Smooth muscle cell (in vitro differentiated cells): ENCODE data around the gene CLRN2. TPM values are rescaled to one million over a fixed set of nuclear protein-coding genes. Genes with fewer than 3 reads are reported as not detected.

Experiments used
- DNase-seq: peaks from one replicate; lab custom pipeline; 2025; ENCODE audit not compliant: unreplicated experiment; lab: John Stamatoyannopoulos, UW
- H2AFZ ChIP-seq: fragments of 200-600 bp; sonication (generic); 2 replicates; pipeline ENCODE4 v1.6.0; 2016; ENCODE audit warnings: antibody characterized with exemption, low read depth, mild to moderate bottlenecking
- H3F3A ChIP-seq: fragments of 200-600 bp; sonication (generic); 2 replicates; pipeline ENCODE4 v1.6.0; 2017; ENCODE audit warnings: antibody characterized with exemption, low read depth
- H3K27ac ChIP-seq: fragments of 200-600 bp; sonication (generic); 2 replicates; pipeline ENCODE4 v1.5.1; 2016; ENCODE audit warnings: low read depth, mild to moderate bottlenecking
- H3K27me3 ChIP-seq: fragments of 200-600 bp; sonication (generic); 2 replicates; pipeline ENCODE4 v1.6.1; 2016; ENCODE audit warnings: low read depth, mild to moderate bottlenecking
- H3K36me3 ChIP-seq: fragments of 200-600 bp; sonication (generic); 2 replicates; pipeline ENCODE4 v1.5.1; 2016; ENCODE audit warnings: low read depth
- H3K4me1 ChIP-seq: fragments of 200-600 bp; sonication (generic); 2 replicates; pipeline ENCODE4 v1.5.1; 2016; ENCODE audit warnings: low read depth
- H3K4me2 ChIP-seq: fragments of 200-600 bp; sonication (generic); 2 replicates; pipeline ENCODE4 v1.6.0; 2016; ENCODE audit warnings: mild to moderate bottlenecking
- H3K4me3 ChIP-seq: fragments of 200-600 bp; sonication (generic); 2 replicates; pipeline ENCODE4 v1.5.1; 2016; ENCODE audit warnings: mild to moderate bottlenecking
- H3K79me2 ChIP-seq: fragments of 200-600 bp; sonication (generic); 2 replicates; pipeline ENCODE4 v1.6.0; 2016; ENCODE audit warnings: low read depth, mild to moderate bottlenecking
- H3K9ac ChIP-seq: fragments of 200-600 bp; sonication (generic); 2 replicates; pipeline ENCODE4 v1.6.0; 2016; ENCODE audit warnings: low read depth
- H3K9me3 ChIP-seq: fragments of 200-600 bp; sonication (generic); replicated peaks from 2 replicates; pipeline ENCODE4 v1.5.1; 2016; ENCODE audit warnings: low read depth
- H4K20me1 ChIP-seq: fragments of 200-600 bp; sonication (generic); 2 replicates; pipeline ENCODE4 v1.6.0; 2016; ENCODE audit warnings: low read depth
- CTCF ChIP-seq: fragments of 200-600 bp; sonication (generic); IDR thresholded peaks from 2 replicates; pipeline ENCODE4 v1.5.1; 2017; ENCODE audit warnings: borderline replicate concordance, mild to moderate bottlenecking, antibody characterized with exemption; ENCODE audit not compliant: insufficient read depth, poor library complexity, severe bottlenecking
- WGBS: methylation state at CpG from one replicate; pipeline ENCODE4 v1.1.7; 2016; ENCODE audit warnings: low lambda C conversion rate; 5-methylcytosine and 5-hydroxymethylcytosine counted together
- polyA plus RNA-seq: library from polyadenylated mRNA; unstranded; fragments of >200 nt; fragmentation: Nextera tagmentation; extraction: Ambion mirVana; gene quantifications from 2 replicates; pipeline ENCODE4 v1.2.1, GENCODE V29; 2016
- total RNA-seq: library from RNA; depleted of rRNA; stranded (reverse); fragments of >200 nt; gene quantifications from 2 replicates; pipeline ENCODE4 v1.2.3, GENCODE V29; 2014

The CLRN2 gene
- total and polyA plus RNA-seq, 2 experiments from 2014 or later: not detected

DNA sequence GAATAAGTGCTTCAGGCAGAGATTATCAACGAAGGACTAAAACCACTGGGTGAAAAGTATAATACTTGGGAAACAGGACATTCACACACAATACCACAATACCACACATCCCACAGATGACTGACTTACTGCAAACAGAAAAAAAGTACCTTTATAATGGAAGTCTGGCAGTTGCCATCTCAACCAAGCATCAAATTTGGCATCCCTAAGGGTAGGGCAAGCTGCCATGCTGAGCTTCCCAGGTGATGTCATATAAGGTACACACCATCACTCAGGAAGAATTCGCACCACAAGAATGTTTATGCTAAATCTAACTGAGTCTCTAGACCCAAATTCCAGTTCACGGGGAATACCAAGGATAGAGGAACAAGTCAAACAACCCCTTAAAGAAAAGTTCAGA is 12.2 kb upstream of the CLRN2 start:
- no peaks in the 10 kb centered on the region for H3K79me2 ChIP-seq
- H3K36me3 ChIP-seq: peaks cover 9% of the 10 kb centered on the region
- DNase-seq: no peak
- H3K4me3 ChIP-seq: no peak overlapping the region
- no peak overlapping the region for H3K27ac ChIP-seq
- no peaks in the 10 kb centered on the region for H3K9me3 ChIP-seq
- TF ChIP-seq CTCF: no peak
- no peaks in the 10 kb centered on the region for H4K20me1 ChIP-seq
- H3K4me1 ChIP-seq: no peaks in the 10 kb centered on the region
- no peak overlapping the region for H3K9ac ChIP-seq
- WGBS: 86% methylated on average over 3 of the region's 3 CpGs
- H2AFZ ChIP-seq: no peak overlapping the region
- no peaks in the 10 kb centered on the region for H3F3A ChIP-seq
- H3K4me2 ChIP-seq: no peak overlapping the region
- no peaks in the 10 kb centered on the region for H3K27me3 ChIP-seq

GRCh38 chr4:17504081-17504480 is 10.9 kb upstream of the CLRN2 start:
- Histone ChIP-seq H3K4me3 (no peak overlapping the region), H3K9me3 (no peaks in the 10 kb centered on the region), H4K20me1 (no peaks in the 10 kb centered on the region), H3K9ac (no peak overlapping the region), H3K27ac (no peak overlapping the region), H3K79me2 (no peaks in the 10 kb centered on the region), H2AFZ (no peak overlapping the region), H3K27me3 (no peaks in the 10 kb centered on the region), H3K36me3 (peaks cover 9% of the 10 kb centered on the region), H3F3A (no peaks in the 10 kb centered on the region), H3K4me2 (no peak overlapping the region), H3K4me1 (no peaks in the 10 kb centered on the region)
- WGBS: 43% methylated on average over 7 of the region's 7 CpGs
- no peak for DNase-seq
- no peak for TF ChIP-seq CTCF

DNA sequence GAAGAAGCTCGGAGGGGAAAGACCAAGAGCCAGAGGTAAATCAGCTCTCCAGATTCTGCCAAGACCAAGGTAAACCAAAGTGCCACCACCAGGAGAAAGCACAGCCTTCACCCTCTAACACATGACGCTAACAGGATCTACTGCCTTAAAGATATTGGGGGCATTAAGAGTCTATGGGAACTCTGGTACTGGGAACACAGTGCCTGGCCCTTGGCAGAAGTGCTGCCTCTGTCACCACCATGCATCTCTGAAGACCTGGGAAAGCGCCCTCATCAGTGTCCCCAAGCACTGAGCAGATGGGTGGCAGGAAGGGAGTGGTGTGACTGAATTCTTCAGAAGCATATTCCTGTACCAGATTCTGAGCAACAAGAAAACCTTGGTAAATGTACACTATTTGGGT is 4.4 kb upstream of the CLRN2 start:
- no peak for DNase-seq
- Histone ChIP-seq H3K36me3 (no peaks in the 10 kb centered on the region), H3K27me3 (peaks cover 11% of the 10 kb centered on the region), H3K27ac (no peak overlapping the region), H3K9ac (no peak overlapping the region), H3K79me2 (no peaks in the 10 kb centered on the region), H3K4me2 (peak overlapping the region; percentile 98), H4K20me1 (no peaks in the 10 kb centered on the region), H3K4me3 (peak overlapping the region; percentile 80), H3F3A (no peaks in the 10 kb centered on the region), H3K9me3 (no peaks in the 10 kb centered on the region), H3K4me1 (no peaks in the 10 kb centered on the region), H2AFZ (no peak overlapping the region)
- 93% methylated on average over 3 of the region's 3 CpGs for WGBS
- TF ChIP-seq CTCF: no peak

DNA sequence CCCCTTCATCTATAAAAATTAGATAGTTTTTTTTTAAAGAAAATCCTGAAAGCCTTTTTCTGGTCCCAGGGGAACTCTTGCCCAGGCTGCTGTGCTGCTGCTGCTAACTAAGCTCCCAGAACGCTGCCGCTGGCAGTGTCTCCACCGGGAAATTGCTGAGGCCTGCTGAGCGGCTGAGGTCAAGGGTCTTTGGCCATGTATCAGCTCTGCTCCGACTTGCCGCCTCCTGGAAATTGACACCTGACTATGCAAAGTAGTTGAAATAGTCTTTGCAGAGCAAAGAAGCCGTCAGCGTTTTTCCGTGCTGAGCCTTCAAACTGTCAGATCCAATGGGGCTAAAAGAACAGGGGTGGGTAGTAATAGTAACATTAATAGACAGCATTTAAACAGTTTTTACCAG is 3.9 kb upstream of the CLRN2 start:
- H3K79me2 ChIP-seq: no peaks in the 10 kb centered on the region
- H3F3A ChIP-seq: no peaks in the 10 kb centered on the region
- no peak overlapping the region for H3K9ac ChIP-seq
- WGBS: 10% methylated on average over 9 of the region's 9 CpGs
- DNase-seq: no peak
- no peak for TF ChIP-seq CTCF
- H3K4me1 ChIP-seq: no peaks in the 10 kb centered on the region
- no peaks in the 10 kb centered on the region for H4K20me1 ChIP-seq
- H3K27me3 ChIP-seq: peaks cover 11% of the 10 kb centered on the region
- no peaks in the 10 kb centered on the region for H3K36me3 ChIP-seq
- peak overlapping the region; percentile 80 for H3K4me3 ChIP-seq
- H3K4me2 ChIP-seq: peak overlapping the region; percentile 98
- H3K27ac ChIP-seq: no peak overlapping the region
- no peaks in the 10 kb centered on the region for H3K9me3 ChIP-seq
- peak overlapping the region; percentile 70 for H2AFZ ChIP-seq
